Skin epidermis (tissue), 12 donors: ENCODE data around the gene VKORC1L1.
"Not testable (repeated sequence)": the region's sequence is repeated elsewhere in the genome, so short reads cannot be mapped to it uniquely, and the experiment has no call there.

Experiments
- H3K27ac ChIP-seq, 21 experiments: fragments of 200-600 bp; sonication (generic) in 11 of 21; one replicate each; pipeline ENCODE4 v1.5.0; 2020; ENCODE audit warnings: mild to moderate bottlenecking in 3 of 21, inconsistent platforms in 2 of 21, moderate library complexity in 2 of 21
- H3K4me3 ChIP-seq, 7 experiments: fragments of 200-600 bp; sonication (generic) in 2 of 7; one replicate each; pipeline ENCODE4 v1.5.0; 2020; ENCODE audit warnings: inconsistent platforms in 2 of 7, mild to moderate bottlenecking in 2 of 7, moderate library complexity in 1 of 7

VKORC1L1 gene

GRCh38 chr7:65872776-65873581 lies at the start of gene VKORC1L1:
TSS of gene VKORC1L1 (plus strand) at chr7:65873074. CDS start at chr7:65873372, 298 bp downstream.
- H3K27ac ChIP-seq, result peak within 1 kb of the TSS; percentile 52 to 95 (median 86)

GRCh38 chr7:65827366-65827765 lies 45.5 kb upstream of the VKORC1L1 start:
- H3K27ac ChIP-seq, result no peak overlapping the region

More at GRCh38 chr7:65872776-65873581, at the start of gene VKORC1L1:
- peak within 1 kb of the TSS; percentile 63 to 96 (median 84) for H3K4me3 ChIP-seq

DNA sequence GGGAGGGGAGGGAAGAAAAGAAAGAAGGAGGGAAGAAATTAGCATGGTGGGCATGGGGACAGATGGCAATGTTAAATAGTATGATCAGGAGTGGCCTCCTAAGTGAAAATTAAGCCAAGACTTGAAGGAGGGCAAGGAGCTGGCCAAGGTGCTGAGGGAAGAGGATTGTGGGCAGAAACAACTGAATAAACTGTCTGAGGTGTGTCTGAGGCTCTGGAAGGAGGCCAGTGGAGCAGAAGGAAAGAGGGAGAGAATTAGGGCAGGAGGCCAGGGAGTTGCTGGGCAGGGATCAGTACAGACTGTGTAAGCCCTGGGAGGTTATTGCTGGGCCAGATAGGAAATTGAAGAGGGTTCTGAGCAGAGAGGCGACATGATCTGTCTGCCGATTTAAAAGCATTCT lies 40.6 kb upstream of the VKORC1L1 start:
- Histone ChIP-seq H3K4me3 (no peak overlapping the region), H3K27ac (no peak overlapping the region)

More at GRCh38 chr7:65827366-65827765, 45.5 kb upstream of the VKORC1L1 start:
- no peak overlapping the region for H3K4me3 ChIP-seq

- not testable (repeated sequence) for H3K27ac ChIP-seq, H3K4me3 ChIP-seq
Observed at GRCh38 chr7:65836684-65837083, 36.2 kb upstream of the VKORC1L1 start.

DNA sequence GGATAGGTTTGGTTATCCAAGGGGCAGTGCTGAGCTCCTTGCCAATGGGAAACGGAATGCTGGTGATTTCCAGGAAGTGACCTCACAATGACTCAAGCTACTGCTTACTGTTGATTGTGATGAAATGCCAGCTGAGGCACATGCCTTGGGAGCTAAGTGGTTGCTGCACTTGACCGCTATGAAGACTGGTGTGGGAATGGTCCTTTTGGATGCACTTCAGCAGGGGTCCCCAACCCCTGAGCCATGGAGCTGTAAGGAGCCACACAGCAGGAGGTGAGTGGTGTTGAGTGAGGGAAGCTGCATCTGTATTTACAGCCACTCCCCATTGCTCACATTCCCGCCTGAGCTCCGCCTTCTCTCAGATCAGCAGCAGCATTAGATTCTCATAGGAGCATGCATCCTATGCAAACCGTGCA lies 35.3 kb upstream of the VKORC1L1 start:
- not testable (repeated sequence) for H3K27ac ChIP-seq, H3K4me3 ChIP-seq

DNA sequence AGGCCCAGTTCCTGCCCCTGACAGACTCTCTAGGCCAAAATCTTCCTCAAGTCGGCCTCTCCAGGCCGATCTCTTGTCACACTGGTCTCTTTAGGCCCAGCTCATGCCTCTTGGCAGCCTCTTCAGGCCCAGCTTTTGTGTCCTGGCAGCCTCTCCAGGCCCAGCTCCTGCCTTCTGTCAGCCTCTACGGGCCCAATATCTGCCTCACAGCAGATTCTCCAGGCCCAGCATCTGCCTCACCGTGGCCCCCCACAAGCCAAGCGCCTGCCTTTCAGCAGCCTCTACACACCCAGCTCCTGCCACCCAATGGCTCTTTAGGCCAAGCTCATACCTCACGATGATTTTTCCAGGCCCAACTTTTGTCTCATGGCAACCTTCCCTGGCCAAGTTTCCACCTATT lies 33.0 kb upstream of the VKORC1L1 start:
- Histone ChIP-seq H3K27ac (no peak overlapping the region), H3K4me3 (no peak overlapping the region)

- Histone ChIP-seq H3K4me3 (no peak overlapping the region), H3K27ac (no peak overlapping the region)
Observed at GRCh38 chr7:65840446-65840845, 32.4 kb upstream of the VKORC1L1 start.

- not testable (repeated sequence) for H3K4me3 ChIP-seq, H3K27ac ChIP-seq
Observed at GRCh38 chr7:65843616-65844015, 29.3 kb upstream of the VKORC1L1 start.

- Histone ChIP-seq H3K4me3 (no peak overlapping the region), H3K27ac (no peak overlapping the region)
Observed at GRCh38 chr7:65846008-65846570, 26.8 kb upstream of the VKORC1L1 start.

DNA sequence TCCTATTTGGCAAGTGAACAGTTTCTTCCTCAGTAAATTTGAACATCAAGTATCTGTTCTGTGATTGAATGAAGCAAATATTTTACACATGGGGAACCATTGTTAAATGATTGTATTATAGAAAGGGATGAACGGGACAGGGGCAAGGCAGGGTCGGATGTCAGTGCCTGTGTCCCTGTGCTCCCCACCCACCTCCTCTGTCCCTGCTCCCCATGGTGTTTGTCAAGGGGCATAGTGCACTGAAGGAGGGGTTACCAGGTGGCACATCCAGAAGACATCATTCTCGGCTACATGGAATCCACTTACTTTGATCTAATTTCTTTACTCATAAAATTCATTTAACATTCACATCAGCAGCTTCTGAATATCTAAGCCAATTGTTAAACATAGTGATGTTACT lies 19.4 kb upstream of the VKORC1L1 start:
- H3K4me3 ChIP-seq, H3K27ac ChIP-seq: not testable (repeated sequence)

DNA sequence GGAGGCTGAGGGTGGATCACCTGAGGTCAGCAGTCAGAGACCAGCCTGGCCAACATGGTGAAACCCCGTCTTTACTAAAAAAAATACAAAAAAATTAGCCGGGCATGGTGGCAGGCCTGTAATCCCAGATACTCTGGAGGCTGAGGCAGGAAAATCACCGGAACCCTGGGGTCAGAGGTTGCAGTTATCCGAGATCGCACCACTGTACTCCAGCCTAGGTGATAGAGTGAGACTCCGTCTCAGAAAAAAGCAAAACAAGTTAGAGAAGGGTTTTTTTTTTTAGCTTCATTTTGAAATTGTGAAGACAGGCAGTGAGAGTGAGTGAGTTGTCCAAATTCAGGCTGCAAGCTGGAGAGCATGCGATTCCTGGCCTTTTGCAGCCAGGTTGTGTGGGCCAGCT lies 19.0 kb upstream of the VKORC1L1 start:
- not testable (repeated sequence) for H3K4me3 ChIP-seq, H3K27ac ChIP-seq

DNA sequence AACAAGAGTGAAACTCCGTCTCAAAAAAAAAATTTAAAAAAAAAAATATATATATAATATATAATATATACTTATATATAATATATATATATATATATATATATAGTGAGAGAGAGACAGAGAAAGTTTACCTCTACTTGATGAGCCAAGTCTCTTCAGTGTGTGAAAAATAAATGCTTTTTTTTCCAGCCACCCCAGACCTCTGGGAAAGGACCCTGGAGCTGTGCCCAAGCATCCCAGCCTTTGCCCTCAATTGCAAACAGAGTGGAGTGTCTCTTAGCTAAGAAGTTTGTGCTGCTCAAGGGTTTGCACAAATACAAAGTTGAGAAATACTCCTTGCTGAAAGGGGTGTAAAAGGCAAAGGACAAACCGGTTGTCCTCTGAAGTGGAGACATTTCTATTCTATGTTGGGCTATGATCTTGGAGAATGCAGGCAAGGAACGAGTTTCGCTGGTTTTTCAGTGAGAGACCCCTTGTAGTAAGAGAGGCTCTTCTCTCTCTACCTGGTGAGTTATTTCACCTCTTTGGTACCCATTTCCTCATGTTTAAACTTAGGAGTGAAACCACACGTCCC lies 15.5 kb upstream of the VKORC1L1 start:
- not testable (repeated sequence) for H3K27ac ChIP-seq, H3K4me3 ChIP-seq

GRCh38 chr7:65858660-65859059 lies 14.2 kb upstream of the VKORC1L1 start:
- not testable (repeated sequence) for H3K27ac ChIP-seq, H3K4me3 ChIP-seq

DNA sequence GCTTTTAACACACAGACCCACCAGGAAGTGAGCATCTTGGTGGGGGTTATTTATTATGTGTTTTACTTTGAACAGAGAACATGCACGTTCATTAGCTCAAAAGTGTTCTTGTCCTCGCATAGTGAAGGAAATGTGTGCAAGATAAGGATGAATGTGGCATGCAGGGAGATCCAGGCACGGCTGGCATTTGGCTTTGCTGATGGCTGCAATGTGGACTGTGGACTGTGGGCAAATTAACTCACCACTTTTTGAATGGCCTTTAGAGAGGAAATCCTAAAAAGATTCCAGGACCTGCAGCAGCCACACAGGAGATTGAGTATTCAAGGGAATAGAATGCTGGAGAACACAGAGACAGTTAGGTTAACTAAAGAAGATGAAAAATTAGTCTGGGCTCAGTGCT lies 6.6 kb upstream of the VKORC1L1 start:
- not testable (repeated sequence) for H3K27ac ChIP-seq, H3K4me3 ChIP-seq

DNA sequence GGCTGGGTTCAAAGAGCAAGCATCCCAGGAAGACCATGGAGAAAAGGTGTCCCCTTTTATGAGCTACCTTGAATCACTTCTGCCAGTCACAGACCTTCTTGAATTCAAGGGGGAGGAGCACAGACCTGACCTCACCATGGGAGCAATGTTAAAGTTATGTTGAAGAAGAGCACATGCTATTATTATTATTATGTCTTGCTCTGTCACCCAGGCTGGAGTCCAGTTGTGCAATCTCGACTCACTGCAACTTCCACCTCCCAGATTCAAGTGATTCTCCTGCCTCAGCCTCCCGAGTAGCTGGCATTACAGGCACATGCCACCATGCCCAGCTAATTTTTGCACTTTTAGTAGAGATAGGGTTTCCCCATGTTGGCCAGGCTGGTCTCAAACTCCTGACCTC lies 5.2 kb upstream of the VKORC1L1 start:
- H3K27ac ChIP-seq, H3K4me3 ChIP-seq: not testable (repeated sequence)

DNA sequence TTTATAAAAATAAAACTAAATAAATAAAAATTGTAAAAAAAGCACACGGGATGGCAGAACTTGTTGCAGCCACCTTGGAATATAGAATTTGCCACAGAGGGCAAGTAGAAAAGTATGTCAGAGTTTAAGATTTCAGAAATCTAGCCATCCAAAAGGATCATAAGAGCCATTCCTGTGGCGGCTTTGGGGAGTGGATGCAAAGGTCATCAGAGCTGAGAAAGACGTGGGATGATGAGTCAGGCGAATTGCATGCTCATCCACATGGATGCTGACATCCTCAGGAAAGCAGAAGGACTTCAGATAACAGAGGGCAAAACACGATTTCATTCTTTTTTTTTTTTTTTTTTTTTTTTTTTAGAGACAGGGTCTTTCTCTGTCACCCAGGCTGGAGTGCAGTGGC lies 3.6 kb upstream of the VKORC1L1 start:
- H3K4me3 ChIP-seq, result not testable (repeated sequence)

DNA sequence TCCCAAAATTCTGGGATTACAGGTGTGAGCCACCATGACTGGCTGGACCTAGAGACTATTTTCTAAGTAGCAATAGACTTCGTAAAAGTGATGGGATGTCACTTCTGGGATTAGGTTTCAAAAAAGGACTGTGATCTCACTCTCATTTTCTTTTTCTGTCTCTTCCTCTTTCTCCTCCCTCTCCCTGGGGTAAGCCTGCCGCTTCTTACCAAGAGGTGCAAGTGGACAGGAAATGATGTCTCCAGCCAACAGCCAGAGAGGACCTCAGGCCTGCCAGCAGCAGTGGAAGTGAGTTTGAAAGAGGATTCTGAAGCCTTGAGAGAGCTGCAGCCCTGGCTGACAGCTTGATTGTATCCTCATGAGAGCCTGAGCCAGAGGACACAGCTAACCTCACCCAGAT lies 1.4 kb upstream of the VKORC1L1 start:
- H3K27ac ChIP-seq, result peak overlapping the region in 3 of 21 experiments; percentile 6 to 53 (median 11)
- H3K4me3 ChIP-seq, result not testable (repeated sequence)

More for the DNA sequence above, 3.6 kb upstream of the VKORC1L1 start:
- not testable (repeated sequence) for H3K27ac ChIP-seq

- Histone ChIP-seq H3K4me3 (peak overlapping the region; percentile 63 to 96 (median 84)), H3K27ac (peak overlapping the region; percentile 52 to 95 (median 86))
Observed at GRCh38 chr7:65873582-65874193, 814 bp downstream of the VKORC1L1 start.

- not testable (repeated sequence) for H3K27ac ChIP-seq, H3K4me3 ChIP-seq
Observed at GRCh38 chr7:65875715-65876114, 2.8 kb downstream of the VKORC1L1 start.

DNA sequence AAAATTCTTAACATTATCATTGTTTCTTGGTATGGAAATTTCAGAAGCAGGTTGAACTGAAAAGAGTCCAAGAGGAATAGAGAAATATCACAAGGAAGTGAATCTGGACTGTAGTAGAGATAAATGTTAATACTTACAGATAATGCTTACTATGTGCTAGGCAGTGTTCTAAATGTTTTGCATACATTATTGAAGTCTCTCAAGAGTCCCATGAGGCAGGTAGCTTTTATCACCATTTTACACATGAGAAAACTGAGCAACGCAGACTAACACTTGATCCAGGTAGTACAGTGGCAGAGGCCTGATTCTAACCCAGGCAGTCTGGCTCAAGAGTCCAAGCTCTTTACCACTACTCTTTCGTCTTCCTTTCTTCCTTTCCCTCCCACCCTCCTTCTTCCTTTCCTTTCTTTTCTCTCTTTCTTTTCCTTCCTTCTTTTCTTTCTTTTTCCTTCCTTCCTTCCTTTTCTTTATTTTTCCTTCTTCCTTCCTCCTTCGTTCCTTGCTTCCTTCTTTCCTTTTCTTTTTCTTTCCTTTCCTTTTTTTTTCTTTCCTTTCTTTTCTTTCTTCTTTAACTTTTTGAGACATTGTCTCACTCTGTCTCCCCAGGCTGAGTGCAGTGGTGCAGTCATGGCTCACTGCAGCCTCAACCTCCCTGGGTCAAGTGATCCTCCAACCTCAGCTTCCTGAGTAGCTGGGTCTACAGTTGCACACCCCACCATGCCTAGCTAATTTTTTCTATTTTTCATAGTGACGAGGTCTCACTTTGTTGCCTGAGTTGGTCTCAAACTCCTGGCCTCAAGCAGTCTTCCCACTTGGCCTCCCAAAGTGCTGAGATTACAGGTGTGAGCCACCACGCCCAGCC lies 6.6 kb downstream of the VKORC1L1 start:
- H3K4me3 ChIP-seq, H3K27ac ChIP-seq: not testable (repeated sequence)
